GM10847 (cell line): ENCODE results near the gene NABP2.

Source experiments
- POLR2A ChIP-seq: IDR thresholded peaks from 2 replicates; pipeline ENCODE4 v1.6.1; 2011; ENCODE audit not compliant: insufficient read length; ENCODE audit errors: extremely low read depth

NABP2 gene

DNA sequence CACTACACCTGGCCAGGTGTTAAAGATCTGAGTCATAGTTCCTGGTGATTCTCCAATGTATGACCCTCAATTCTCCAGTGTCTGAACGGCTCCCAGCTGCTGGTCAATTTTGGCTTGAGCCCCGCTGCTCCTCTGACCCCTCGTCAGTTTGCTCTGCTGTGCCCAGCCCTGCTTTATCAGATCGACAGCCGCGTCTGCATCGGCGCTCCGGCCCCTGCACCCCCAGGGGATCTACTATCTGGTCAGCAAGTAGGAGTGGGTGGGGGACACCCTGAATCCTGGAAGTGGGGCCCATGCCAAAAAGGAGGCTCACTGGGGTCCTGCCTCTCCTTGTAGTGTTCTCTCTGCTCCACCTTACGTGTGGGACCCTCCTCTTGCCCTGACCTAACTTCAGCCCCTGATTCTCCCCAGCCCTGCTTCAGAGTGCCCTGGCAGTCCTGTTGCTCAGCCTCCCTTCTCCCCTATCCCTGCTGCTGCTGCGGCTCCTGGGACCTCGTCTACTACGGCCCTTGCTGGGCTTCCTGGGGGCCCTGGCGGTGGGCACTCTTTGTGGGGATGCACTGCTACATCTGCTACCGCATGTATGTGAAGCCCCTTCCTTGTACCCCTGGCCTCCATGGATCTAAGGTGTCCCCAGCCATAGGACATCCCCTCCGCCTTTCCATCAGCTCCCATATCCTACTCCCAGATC is 10.7 kb downstream of the NABP2 start:
- no peak for TF ChIP-seq POLR2A

DNA sequence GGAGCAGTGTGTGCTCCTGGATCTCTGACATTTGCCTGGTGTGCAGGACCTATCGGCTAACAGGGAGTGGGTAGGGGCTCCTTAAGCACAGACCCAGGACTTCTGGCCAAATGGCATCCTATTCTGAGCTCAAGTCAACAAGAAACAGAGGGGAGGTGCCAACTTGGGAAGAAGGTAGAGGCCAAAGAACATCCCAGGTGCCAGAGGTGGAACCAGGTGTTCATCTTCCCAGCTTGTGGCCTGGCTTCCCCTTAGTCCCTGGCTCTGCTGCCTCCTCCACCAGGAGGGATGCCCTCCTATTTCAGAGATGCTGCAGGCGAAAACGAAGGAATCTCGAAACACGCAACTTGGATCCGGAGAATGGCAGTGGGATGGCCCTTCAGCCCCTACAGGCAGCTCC is 11.9 kb downstream of the NABP2 start:
- no peak for TF ChIP-seq POLR2A

DNA sequence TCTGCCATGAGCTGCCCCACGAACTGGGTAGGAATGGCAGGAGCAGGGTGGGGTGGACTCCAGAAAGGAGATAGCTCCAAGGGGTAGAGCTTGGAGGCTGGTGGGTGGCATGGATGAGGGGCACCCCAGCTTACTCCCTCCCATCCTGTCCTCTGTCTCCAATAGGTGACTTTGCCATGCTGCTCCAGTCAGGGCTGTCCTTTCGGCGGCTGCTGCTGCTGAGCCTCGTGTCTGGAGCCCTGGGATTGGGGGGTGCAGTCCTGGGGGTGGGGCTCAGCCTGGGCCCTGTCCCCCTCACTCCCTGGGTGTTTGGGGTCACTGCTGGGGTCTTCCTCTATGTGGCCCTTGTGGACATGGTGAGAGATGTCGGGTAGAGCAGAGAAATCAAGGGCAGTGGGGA is 12.8 kb downstream of the NABP2 start:
- no peak for TF ChIP-seq POLR2A

DNA sequence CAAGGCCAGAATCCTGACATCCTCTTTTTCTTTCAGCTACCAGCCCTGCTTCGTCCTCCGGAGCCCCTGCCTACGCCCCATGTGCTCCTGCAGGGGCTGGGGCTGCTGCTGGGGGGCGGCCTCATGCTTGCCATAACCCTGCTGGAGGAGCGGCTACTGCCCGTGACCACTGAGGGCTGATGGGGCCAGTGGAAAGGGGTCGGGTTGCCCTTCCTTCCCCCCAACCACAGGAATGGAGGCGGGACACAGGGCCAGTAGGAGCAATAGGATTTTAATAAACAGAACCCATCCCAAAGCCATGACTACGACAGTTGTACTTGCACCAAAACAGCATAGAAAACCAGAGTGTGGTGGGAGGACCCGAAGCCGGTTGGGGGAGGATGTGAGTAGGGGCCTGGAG is 13.4 kb downstream of the NABP2 start:
- TF ChIP-seq POLR2A: no peak

DNA sequence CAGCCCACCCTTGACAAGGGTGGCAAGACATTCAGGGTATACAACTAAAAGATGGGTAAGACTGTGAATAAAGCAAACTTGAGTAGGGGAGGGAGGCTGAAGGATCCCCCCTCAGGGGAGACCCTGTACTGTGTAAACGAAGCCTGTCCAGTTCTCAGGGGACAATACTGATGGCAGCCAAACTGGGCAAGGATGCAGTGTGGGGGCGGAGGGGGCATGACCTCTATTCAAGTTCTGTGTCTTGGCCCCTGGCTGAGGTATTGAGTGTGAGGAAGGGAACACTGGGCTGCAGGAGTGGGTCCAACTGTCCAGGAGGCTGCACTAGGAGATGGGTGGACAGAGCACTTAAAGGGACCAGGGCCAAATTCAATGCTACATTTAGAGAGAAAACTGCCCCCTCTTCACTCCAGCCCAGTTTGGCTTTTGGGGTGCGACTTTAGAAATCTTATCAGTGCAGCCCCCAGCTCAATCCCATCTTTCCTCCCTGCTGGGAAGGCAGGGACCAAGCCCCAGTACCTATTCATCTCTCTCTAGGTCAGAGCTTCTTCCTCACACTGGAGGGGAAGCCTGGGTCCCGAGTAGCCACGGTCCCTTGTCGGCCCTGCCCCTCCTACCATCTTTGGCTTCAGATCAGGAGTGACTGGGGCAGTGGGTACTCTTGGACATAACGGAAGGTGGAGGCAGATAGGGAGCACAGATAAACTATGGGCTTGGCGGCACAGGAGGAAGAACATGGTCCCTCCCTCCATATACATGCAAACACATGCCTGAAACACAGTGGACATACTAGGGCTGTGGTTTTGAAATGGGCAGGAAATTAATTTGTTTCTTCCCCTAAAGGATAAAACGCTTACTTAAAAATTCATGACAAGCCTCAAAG is 17.5 kb downstream of the NABP2 start:
- TF ChIP-seq POLR2A: no peak

DNA sequence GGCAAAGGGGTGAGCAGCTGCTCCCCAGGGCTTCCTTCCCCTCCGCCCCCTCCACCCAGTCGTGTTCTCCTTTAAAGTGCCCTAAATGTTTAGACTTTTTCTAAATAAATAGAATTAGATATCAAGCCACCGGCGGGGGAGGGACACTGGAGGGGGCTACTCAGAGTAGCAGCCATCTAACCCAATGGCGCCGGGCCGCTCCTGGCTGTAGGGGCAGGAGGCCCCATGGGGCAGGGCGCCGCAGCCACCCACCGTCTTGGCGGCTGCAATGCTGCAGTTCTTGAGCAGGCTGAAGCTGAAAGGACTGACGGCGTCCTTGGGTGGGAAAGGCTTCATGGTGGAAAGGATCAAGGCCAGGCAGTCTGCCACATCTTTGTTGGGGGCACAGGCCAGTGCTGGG is 18.8 kb downstream of the NABP2 start:
- TF ChIP-seq POLR2A: no peak

DNA sequence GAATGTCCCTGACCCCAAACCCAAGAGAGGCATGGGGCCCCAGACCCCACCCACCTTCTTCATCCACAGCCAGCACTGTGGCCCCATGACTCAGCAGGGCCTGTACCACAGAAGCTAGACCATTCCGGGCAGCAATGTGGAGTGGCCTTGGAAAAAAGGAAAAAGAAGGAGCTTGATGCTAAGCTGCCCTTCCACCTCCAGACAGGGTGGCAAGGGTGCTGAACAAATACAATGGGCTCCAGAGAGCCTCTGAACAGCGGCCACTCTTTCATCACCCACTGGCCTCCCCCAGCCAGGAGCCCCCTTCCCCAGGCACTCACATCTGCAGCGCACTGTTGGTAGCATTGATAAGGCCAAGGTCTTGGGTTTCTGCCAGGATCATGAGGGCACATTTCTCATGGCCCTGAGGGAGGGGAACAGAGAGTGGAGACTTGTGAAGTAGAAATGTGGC is 19.6 kb downstream of the NABP2 start:
- no peak for TF ChIP-seq POLR2A

DNA sequence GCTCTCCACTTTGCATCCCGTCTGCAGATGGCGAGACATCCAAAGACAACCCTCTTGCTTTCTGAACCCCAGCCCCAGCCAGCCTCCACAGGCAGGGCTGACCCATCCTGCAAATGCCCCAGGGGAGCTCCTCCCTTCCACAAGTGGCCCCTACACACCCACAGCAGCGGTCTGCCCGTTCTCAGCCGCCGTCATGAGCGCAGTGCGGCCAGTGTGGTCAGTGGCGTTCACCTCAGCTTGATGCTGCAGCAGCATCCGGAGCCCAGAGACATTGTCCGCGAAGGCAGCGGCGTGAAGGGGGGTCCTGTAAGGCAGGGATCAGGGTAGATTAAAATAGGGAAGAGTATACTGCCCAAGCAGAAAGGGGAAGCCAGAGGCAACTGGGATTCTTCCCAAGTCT is 20.4 kb downstream of the NABP2 start:
- no peak for TF ChIP-seq POLR2A

DNA sequence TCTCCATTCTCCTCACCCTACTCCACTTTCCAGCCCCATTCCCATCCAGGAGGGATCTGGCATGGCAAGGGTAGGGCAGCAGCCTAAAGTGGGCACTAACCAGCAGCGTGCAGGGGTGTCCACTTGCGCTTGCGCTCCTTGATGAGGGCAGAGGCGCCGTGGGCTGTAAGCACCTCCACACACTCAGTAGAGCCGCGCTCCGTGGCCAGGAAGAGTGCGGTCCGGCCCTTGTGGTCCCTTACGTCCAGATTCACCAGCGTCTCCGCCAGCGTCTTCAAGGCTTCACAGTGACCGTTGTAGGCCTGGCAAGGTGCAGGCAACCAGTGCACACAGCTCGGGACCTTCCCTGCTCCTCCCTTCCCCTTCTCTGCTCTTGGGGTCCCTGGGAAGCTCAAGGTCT is 23.8 kb downstream of the NABP2 start:
- TF ChIP-seq POLR2A: no peak

DNA sequence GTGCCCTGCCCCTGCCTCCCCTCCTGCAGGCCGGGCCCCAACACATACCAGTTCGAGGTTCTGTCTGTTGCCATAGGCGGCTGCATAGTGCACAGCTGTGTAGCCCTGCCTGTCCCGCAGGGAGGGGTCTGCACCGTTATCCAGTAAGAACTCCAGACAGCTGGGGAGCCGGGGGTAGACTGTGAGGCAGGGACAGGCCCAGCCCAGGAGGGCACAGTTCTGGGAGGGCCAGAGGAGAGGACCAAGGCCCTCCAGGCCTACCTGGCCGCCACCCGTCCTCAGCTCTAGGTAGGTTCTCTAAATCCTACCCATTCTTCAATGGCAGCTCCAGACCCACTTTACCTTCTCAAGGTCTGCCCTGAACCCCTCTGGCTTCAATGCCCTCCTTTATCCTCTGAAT is 24.6 kb downstream of the NABP2 start:
- TF ChIP-seq POLR2A: no peak

DNA sequence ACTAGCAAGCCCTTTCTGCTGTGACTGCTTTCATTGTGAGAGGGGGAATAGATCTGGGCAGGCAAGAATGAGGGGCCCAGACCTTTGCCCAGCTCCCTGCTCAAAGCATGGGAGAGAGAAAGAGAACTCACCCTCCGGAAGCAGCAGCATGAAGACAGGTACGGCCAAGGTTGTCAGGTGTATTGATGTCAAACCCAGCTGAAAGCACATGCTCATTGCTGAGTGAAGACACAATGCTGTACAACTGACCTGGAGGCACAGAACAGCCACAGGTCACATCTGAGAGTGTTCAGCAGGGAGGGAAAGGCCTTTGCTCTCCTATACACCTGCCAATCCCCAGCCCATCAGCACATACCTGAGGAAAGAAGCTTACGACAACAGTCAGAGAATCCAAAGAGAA is 28.5 kb downstream of the NABP2 start:
- TF ChIP-seq POLR2A: no peak

DNA sequence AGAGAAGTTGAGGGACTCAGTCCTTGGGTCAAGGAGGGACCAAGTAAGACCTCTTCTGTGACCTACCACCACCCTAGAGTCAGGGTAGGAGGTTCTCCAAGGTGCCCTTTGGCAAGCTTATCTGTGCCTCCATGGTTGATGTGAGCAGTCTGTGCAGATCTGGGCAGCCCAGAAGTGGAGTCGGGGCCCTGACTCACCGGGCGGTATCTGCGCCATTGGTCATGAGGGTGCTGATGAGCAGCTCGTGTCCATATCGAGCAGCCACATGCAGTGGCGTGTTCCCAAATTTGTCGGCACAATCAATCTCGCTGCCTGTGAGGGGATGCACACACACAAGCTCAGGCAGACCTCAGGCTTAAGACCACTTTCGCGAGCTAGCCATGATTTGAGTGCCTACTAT is 28.9 kb downstream of the NABP2 start:
- no peak for TF ChIP-seq POLR2A

DNA sequence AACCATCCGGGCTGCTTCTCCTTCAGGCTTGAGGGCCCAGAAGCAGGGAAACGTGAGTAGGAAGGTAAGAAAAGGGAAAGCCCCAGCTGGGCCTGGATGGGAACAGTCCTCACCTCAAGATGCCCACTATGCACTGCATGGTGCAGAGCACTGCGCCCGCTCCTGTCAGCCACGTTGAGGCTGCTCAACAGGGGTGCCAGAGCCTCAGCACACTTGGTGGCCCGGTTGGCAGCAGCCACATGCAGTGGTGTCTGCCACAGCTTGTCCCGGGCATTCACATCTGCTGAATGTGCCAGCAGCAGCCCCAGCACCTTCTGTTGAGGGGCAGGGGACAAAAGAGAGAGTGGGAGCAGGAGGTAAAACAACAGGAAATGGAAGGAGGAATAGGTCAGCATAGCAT is 31.5 kb downstream of the NABP2 start:
- no peak for TF ChIP-seq POLR2A

DNA sequence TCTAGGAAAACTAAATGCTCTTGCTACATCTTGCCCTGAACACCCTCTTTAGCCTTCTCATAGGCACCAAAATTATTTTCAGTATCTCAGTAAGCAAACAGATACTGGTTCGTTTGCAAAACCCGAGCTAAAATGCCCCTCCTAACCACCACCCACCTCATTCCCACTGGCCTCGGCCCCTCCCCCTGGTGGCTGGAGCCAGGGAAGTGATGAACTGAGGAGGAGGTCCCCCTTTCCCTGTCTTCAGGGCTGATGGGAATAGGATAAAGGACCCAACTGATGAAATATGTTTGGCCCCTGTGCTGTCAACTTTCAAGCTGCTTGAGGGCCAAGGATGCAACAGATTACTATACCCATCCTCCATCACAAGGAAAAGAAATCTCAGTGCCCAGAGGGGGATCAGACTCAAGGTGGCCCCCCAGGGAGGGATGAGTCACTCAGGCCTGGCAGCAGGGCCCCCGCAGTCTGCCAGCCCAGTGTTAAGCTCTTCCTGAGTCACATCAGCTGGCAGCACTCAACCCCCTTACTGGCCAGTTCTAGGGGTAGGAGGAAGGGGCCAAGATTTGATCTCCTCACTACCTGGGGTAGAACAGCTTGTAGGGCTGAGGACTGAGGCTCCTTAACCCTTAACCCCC is 32.3 kb downstream of the NABP2 start:
- no peak for TF ChIP-seq POLR2A

DNA sequence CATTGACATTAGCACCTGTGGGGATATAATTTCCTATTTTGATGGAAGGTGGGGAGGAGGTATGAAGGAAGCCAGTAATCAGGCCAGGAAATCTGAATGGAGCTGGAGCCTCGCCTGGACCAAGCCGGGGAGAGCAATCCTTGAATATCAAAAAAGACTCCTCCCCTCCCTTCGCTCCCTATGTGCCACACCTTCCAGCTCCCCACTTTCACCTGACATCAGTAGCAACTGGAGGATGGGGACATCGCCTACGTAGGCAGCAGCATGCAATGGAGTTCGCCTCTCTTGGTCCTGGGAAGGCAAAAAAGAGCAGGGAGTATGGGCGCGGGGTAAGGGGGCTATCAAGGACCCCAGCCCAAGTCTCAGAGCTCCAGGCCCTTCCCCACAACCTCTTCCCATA is 32.9 kb downstream of the NABP2 start:
- no peak for TF ChIP-seq POLR2A

DNA sequence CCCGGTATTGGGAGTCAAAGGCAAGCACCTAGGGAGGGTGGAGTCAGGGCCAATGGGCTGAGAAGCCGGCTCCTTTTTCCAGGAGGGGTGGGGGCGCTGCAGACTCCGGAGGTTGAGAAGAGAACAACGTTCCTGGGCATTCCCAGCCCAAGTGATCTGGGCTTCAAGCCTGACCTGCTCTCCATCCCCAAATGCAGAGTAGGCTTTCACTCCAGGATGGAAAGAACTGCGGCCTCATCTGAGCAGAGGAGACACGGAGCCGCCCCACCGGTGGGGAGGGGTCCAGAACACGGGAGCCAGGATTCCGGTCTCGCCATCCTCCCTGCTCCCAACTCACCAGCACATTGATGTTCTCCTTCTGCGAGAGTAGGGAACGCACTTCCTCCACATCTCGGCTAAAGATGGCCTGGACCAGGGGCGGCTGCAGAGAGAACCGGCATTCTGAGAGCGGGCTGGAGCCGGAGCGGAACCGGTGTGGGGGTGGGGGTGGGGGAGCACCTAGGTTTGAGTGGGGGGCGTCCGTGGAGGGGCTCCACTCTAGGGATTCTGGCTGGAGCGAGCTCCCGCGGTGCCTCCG is 33.4 kb downstream of the NABP2 start:
- no peak for TF ChIP-seq POLR2A
